ENCODE results near the gene GAB4.

- no peak for TF ChIP-seq CTCF (IDR thresholded peaks at IDR 0.05)
- TF ChIP-seq POLR2A (IDR thresholded peaks at IDR 0.05): no peak
Measured at GRCh38 chr22:16937811-16938210, 70.2 kb downstream of the GAB4 start.

Data from vagina (tissue), 2 donors.